ENCODE measurements around the gene ABHD17C.

GRCh38 chr15:80694611-80695098 lies 455 bp upstream of the ABHD17C start:
- TF ChIP-seq CTCF (conservative IDR thresholded peaks at IDR 0.05; ENCODE audit: low read depth, low read length) = no peak
- TF ChIP-seq EZH2 (IDR thresholded peaks at IDR 0.05; ENCODE audit: low read length, unreplicated experiment) = no peak

All from PC-3 (cell line).